ENCODE data around the gene ANKH.

The ANKH gene

GRCh38 chr5:14848385-14848784 is 23.2 kb downstream of the ANKH start:
- no peak overlapping the region for H3K9ac ChIP-seq
- no peaks in the 10 kb centered on the region for H3K4me1 ChIP-seq (ENCODE audit: low read depth, poor library complexity, severe bottlenecking)
- no peak for TF ChIP-seq CTCF (conservative IDR thresholded peaks at IDR 0.05; ENCODE audit: low read depth, low read length)
- H2AFZ ChIP-seq (ENCODE audit: low read depth): no peak overlapping the region
- H3K27ac ChIP-seq: no peak overlapping the region
- H3K36me3 ChIP-seq (ENCODE audit: insufficient read depth): no peaks in the 10 kb centered on the region
- H4K20me1 ChIP-seq (ENCODE audit: insufficient read depth): no peaks in the 10 kb centered on the region
- H3K4me2 ChIP-seq: no peak overlapping the region
- H3K27me3 ChIP-seq (ENCODE audit: insufficient read depth, low read depth): no peaks in the 10 kb centered on the region
- H3K79me2 ChIP-seq (ENCODE audit: insufficient read depth, low read depth): no peaks in the 10 kb centered on the region
- H3K4me3 ChIP-seq (IDR thresholded peaks at IDR 0.05; ENCODE audit: insufficient read depth, low read depth, low read length): no peak overlapping the region

GRCh38 chr5:14847471-14847870 is 24.1 kb downstream of the ANKH start:
- no peaks in the 10 kb centered on the region for H3K79me2 ChIP-seq (ENCODE audit: insufficient read depth, low read depth)
- no peaks in the 10 kb centered on the region for H3K36me3 ChIP-seq (ENCODE audit: insufficient read depth)
- no peak for TF ChIP-seq CTCF (conservative IDR thresholded peaks at IDR 0.05; ENCODE audit: low read depth, low read length)
- H2AFZ ChIP-seq (ENCODE audit: low read depth): no peak overlapping the region
- no peak overlapping the region for H3K27ac ChIP-seq
- no peak overlapping the region for H3K9ac ChIP-seq
- no peak overlapping the region for H3K4me2 ChIP-seq
- no peaks in the 10 kb centered on the region for H3K27me3 ChIP-seq (ENCODE audit: insufficient read depth, low read depth)
- no peaks in the 10 kb centered on the region for H4K20me1 ChIP-seq (ENCODE audit: insufficient read depth)
- no peaks in the 10 kb centered on the region for H3K4me1 ChIP-seq (ENCODE audit: low read depth, poor library complexity, severe bottlenecking)
- no peak overlapping the region for H3K4me3 ChIP-seq (IDR thresholded peaks at IDR 0.05; ENCODE audit: insufficient read depth, low read depth, low read length)

GRCh38 chr5:14842117-14842516 is 29.5 kb downstream of the ANKH start:
- Histone ChIP-seq H3K27me3 (ENCODE audit: insufficient read depth, low read depth) (no peaks in the 10 kb centered on the region), H3K4me3 (IDR thresholded peaks at IDR 0.05; ENCODE audit: insufficient read depth, low read depth, low read length) (no peak overlapping the region), H3K9ac (no peak overlapping the region), H3K4me2 (no peak overlapping the region), H3K36me3 (ENCODE audit: insufficient read depth) (no peaks in the 10 kb centered on the region), H4K20me1 (ENCODE audit: insufficient read depth) (no peaks in the 10 kb centered on the region), H3K79me2 (ENCODE audit: insufficient read depth, low read depth) (no peaks in the 10 kb centered on the region), H3K4me1 (ENCODE audit: low read depth, poor library complexity, severe bottlenecking) (no peaks in the 10 kb centered on the region), H3K27ac (no peak overlapping the region), H2AFZ (ENCODE audit: low read depth) (no peak overlapping the region)
- TF ChIP-seq CTCF (conservative IDR thresholded peaks at IDR 0.05; ENCODE audit: low read depth, low read length): no peak

- no peaks in the 10 kb centered on the region for H3K27me3 ChIP-seq (ENCODE audit: insufficient read depth, low read depth)
These were observed 31.0 kb downstream of the ANKH start for GRCh38 chr5:14840624-14841023.

More at GRCh38 chr5:14840624-14841023, 31.0 kb downstream of the ANKH start:
- no peak overlapping the region for H3K4me3 ChIP-seq (IDR thresholded peaks at IDR 0.05; ENCODE audit: insufficient read depth, low read depth, low read length)
- H3K4me2 ChIP-seq: no peak overlapping the region
- no peaks in the 10 kb centered on the region for H3K36me3 ChIP-seq (ENCODE audit: insufficient read depth)
- no peaks in the 10 kb centered on the region for H4K20me1 ChIP-seq (ENCODE audit: insufficient read depth)
- no peak overlapping the region for H2AFZ ChIP-seq (ENCODE audit: low read depth)
- H3K27ac ChIP-seq: no peak overlapping the region
- TF ChIP-seq CTCF (conservative IDR thresholded peaks at IDR 0.05; ENCODE audit: low read depth, low read length): no peak
- H3K79me2 ChIP-seq (ENCODE audit: insufficient read depth, low read depth): no peaks in the 10 kb centered on the region
- no peak overlapping the region for H3K9ac ChIP-seq
- no peaks in the 10 kb centered on the region for H3K4me1 ChIP-seq (ENCODE audit: low read depth, poor library complexity, severe bottlenecking)

Measured in KMS-11 (cell line).